ENCODE measurements around the gene CEP192. TPM values are rescaled to one million over a fixed set of nuclear protein-coding genes. Genes with fewer than 3 reads are reported as not detected.

CEP192 gene
- total and polyA plus RNA-seq, 7 donors: 4.6 to 30.4 (median 19.8) TPM

DNA sequence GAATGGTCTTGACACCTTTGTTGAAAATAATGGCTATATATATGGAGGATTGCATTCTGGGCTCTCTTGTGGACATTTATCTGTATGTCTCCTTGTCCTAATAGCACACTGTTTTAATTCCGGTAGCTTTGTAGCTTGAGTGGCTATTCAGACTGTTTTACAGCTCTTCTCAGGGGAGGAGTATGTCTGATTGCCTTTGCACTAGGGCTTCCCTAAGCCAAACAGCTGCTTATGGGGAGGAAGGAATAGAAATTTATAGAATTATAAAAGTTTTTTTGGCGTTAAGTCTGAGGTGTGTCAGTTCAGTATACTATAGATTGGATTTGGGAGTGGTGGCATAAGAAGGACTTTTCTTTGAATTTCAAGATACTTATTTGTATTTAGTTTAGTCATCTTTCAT is 30.8 kb upstream of the CEP192 start:
- no peak for DNase-seq
- Histone ChIP-seq H3K9me3 (no peaks in the 10 kb centered on the region), H3K4me1 (peaks cover 0 to 5% (median 0%) of the 10 kb centered on the region in 4 donors), H3K27me3 (no peaks in the 10 kb centered on the region), H3K27ac (no peak overlapping the region), H3K4me3 (no peak overlapping the region), H3K36me3 (peaks cover 0 to 41% (median 5%) of the 10 kb centered on the region in 4 donors)
- TF ChIP-seq POLR2A (IDR thresholded peaks at IDR 0.05) (no peak), POLR2AphosphoS5 (IDR thresholded peaks at IDR 0.05) (no peak), EP300 (IDR thresholded peaks at IDR 0.05) (no peak)
- TF ChIP-seq, protein P1, sequence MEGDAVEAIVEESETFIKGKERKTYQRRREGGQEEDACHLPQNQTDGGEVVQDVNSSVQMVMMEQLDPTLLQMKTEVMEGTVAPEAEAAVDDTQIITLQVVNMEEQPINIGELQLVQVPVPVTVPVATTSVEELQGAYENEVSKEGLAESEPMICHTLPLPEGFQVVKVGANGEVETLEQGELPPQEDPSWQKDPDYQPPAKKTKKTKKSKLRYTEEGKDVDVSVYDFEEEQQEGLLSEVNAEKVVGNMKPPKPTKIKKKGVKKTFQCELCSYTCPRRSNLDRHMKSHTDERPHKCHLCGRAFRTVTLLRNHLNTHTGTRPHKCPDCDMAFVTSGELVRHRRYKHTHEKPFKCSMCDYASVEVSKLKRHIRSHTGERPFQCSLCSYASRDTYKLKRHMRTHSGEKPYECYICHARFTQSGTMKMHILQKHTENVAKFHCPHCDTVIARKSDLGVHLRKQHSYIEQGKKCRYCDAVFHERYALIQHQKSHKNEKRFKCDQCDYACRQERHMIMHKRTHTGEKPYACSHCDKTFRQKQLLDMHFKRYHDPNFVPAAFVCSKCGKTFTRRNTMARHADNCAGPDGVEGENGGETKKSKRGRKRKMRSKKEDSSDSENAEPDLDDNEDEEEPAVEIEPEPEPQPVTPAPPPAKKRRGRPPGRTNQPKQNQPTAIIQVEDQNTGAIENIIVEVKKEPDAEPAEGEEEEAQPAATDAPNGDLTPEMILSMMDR (IDR thresholded peaks at IDR 0.05): no peak
- intact Hi-C loops (cut with DNase I): no loop called here
- 21 to 69% methylated on average over 2 of the region's 2 CpGs for WGBS, 2 donors

DNA sequence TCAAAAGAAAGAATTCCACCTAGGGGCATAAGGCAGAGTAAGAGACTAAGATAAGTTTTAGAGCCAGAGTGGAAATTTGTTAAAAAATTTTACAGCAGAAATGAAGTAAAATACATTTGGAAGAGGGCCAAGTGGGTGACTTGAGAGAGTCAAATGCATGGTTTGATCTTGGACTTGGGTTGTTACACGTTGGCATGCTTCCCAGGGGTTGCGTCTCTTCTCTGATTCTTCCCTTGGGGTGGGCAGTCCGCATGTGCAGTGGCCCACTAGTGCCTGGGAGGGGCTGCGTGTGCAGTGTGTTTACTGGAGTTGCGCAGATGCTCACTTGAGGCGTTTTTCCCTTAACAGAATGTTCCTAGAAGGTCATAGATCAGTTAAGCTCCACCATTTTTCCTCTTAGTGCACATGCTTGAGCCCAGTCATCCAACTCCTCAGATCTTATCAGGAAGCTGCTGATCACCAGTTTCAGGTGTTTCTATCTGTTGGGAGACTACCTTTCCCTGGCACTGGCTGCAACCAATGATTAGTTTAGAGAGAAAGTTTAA is 30.2 kb upstream of the CEP192 start:
- no peaks in the 10 kb centered on the region for H3K27me3 ChIP-seq
- 21 to 63% methylated on average over 6 of the region's 6 CpGs for WGBS, 2 donors
- no peak overlapping the region for H3K4me3 ChIP-seq
- DNase-seq: no peak
- no peaks in the 10 kb centered on the region for H3K9me3 ChIP-seq
- intact Hi-C loops (cut with DNase I): no loop called here
- H3K4me1 ChIP-seq: peaks cover 0 to 5% (median 0%) of the 10 kb centered on the region in 4 donors
- no peak overlapping the region for H3K27ac ChIP-seq
- TF ChIP-seq POLR2AphosphoS5 (IDR thresholded peaks at IDR 0.05): no peak
- no peak for TF ChIP-seq EP300 (IDR thresholded peaks at IDR 0.05)
- TF ChIP-seq POLR2A (IDR thresholded peaks at IDR 0.05): no peak
- TF ChIP-seq, protein P1 (IDR thresholded peaks at IDR 0.05): no peak
- H3K36me3 ChIP-seq: peaks cover 0 to 41% (median 6%) of the 10 kb centered on the region in 4 donors

DNA sequence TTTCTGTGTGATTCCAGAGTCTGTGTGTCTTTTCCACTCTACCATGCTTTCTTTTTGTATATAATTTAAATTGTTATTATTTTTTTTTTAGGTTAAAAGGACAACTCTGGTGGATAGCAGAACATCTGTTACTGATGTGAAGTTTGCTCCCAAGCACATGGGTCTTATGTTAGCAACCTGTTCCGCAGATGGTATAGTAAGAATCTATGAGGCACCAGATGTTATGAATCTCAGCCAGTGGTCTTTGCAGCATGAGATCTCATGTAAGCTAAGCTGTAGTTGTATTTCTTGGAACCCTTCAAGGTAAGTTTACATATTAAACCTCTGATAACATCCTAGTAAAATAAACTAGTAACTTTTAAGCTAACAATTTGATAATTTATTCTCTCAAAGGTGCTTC is 28.1 kb upstream of the CEP192 start:
- Histone ChIP-seq H3K27me3 (no peaks in the 10 kb centered on the region), H3K4me3 (no peak overlapping the region), H3K36me3 (peaks cover 0 to 47% (median 8%) of the 10 kb centered on the region in 4 donors), H3K9me3 (no peaks in the 10 kb centered on the region), H3K27ac (no peak overlapping the region), H3K4me1 (peaks cover 0 to 5% (median 0%) of the 10 kb centered on the region in 4 donors)
- 98 to 99% methylated on average over 1 of the region's 1 CpG for WGBS, 2 donors
- DNase-seq: no peak
- TF ChIP-seq, protein P1 (IDR thresholded peaks at IDR 0.05): no peak
- TF ChIP-seq POLR2A (IDR thresholded peaks at IDR 0.05) (no peak), EP300 (IDR thresholded peaks at IDR 0.05) (no peak), POLR2AphosphoS5 (IDR thresholded peaks at IDR 0.05) (no peak)
- intact Hi-C loops (cut with DNase I): no loop called here

DNA sequence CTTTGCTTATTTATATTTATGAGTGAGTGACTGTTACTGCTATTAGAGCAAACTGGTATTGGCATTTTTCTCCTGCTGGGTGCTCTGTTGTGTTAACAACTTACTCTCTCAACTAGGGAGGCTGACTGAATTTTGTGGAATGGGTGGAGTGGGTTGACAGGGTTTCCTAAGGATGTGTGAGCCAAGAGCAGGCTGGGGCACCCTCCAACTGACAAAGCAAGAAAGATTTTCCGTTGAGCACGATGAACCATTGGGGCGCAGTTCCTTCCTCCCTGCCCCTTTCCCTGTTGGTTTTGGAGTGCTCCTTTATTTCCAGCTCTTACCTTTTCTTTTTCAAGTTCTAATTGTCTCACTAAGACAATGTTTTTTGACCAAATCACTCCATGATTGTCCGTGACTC is 23.0 kb upstream of the CEP192 start:
- Histone ChIP-seq H3K4me1 (no peaks in the 10 kb centered on the region), H3K27ac (no peak overlapping the region), H3K36me3 (peaks cover 0 to 66% (median 14%) of the 10 kb centered on the region in 4 donors), H3K4me3 (no peak overlapping the region), H3K27me3 (no peaks in the 10 kb centered on the region), H3K9me3 (no peaks in the 10 kb centered on the region)
- intact Hi-C loops (cut with DNase I): no loop called here
- TF ChIP-seq POLR2A (IDR thresholded peaks at IDR 0.05): no peak
- TF ChIP-seq, protein P1 (IDR thresholded peaks at IDR 0.05): no peak
- no peak for TF ChIP-seq EP300 (IDR thresholded peaks at IDR 0.05)
- TF ChIP-seq POLR2AphosphoS5 (IDR thresholded peaks at IDR 0.05): no peak
- DNase-seq: no peak
- 82 to 96% methylated on average over 4 of the region's 4 CpGs for WGBS, 2 donors

DNA sequence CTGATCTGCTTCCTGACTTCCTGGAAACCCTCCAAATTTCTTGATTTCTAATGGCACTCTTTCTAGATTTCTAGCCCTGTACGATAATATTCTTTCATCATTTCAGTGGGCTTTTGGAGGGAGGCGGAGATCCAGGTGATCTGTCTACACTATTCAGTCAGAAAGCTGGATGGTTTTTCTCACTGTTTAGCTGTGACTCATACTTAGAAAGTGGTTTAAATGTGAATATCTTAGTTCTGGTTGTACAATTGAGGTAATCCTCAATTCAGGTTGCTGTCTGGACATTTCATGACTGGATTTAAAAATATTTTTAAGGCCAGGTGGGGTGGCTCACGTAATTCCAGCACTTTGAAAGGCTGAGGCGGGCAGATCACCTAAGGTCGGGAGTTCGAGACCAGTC is 22.5 kb upstream of the CEP192 start:
- Histone ChIP-seq H3K27ac (no peak overlapping the region), H3K4me3 (no peak overlapping the region), H3K9me3 (no peaks in the 10 kb centered on the region), H3K4me1 (no peaks in the 10 kb centered on the region), H3K36me3 (peaks cover 0 to 64% (median 15%) of the 10 kb centered on the region in 4 donors), H3K27me3 (no peaks in the 10 kb centered on the region)
- no peak for DNase-seq
- intact Hi-C loops (cut with DNase I): no loop called here
- WGBS, 2 donors: 97% methylated on average over 6 of the region's 6 CpGs
- no peak for TF ChIP-seq POLR2AphosphoS5 (IDR thresholded peaks at IDR 0.05)
- TF ChIP-seq, protein P1 (IDR thresholded peaks at IDR 0.05): no peak
- TF ChIP-seq POLR2A (IDR thresholded peaks at IDR 0.05): no peak
- no peak for TF ChIP-seq EP300 (IDR thresholded peaks at IDR 0.05)

Data from sigmoid colon (tissue), 7 donors.